HG03378 (cell line): ENCODE results near the gene GSAP.

Experiments used
- ATAC-seq: cut with Tn5 transposase; IDR thresholded peaks from one replicate; pipeline ENCODE4 v1.9.1; 2021; ENCODE audit warnings: mild to moderate bottlenecking, moderate library complexity; ENCODE audit not compliant: unreplicated experiment

The GSAP gene

DNA sequence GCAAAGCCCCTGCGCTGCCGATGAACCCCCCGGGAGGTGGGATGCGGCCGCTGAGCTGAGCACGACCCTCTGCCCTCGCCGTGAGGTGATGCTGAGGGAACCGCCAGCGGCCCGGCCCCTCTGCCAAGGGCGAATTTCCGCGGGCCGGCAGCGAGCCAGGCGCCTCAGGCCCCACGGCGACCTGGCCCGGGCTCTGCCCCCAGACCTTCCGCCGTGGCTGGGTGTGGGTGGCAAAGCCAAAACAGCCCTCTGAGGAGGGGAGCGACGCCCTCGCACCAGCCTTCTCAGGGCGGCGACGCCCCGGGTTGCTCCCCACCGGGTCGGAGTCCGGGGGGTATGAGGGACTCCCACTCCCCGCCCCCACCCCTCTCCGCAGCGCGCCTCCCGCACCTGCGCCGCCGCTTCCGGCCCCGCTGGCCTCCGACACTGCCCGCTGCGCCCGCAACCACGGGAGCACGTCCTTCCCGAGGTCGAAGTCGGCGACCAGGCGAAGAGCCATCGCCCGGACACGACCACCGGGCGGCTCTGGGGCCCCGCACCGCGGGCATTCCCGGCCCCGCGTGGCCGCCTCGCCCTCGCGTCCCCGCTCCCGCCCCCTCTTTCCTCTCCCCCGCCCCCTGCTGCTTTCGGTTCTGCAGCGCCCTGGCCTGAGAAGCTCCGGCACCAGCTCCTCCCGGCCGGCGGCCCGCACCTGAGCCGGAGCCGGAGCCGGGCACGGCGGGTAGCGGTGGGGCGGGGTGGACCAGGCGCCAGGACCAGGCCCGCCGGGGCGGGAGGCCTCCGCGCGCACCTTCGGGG lies at the start of gene GSAP:
Gene GSAP (minus strand): TSS at position 527 of the 798 bp plus-strand sequence. CDS start 28 bp downstream, at position 499.
- ATAC-seq: peak; percentile 37

DNA sequence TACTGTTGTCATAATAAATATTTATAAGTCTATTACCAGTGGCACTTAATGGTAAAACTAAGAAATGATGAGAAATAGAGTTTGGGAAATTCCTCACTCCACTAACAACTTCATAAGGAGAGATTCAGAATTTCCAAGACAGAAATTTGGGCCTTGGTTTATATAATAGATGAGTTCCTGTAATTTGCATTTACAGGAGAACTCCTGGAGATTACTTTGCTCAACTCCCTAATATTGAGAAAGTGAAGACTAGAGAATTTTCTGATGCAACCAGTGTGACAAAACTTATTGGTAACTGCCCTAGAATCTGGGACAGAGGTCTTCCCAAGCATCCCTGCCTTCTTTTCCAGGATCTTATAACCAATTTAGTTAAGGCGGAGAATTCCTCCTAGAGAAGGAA lies 49.1 kb upstream of the GSAP start:
- no peak for ATAC-seq

DNA sequence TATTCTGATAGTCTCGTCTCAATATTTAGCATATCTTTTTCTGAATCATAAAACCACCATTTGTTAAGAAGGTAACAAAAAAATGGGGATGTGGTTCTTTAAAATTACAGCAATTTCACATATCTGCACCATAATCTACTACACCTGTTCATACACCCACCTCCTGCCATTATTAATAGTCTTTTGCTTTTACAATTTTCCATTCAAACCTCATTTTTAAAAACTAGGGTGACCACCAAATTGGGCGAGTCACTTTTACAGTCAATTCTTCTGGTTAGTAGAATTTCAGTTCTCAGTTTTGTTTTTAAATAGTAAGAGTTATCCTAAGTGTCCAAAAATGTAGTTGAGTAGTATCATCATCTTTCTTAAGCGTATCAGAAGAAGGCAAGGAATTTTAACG lies 48.4 kb upstream of the GSAP start:
- ATAC-seq: peak; percentile 75

DNA sequence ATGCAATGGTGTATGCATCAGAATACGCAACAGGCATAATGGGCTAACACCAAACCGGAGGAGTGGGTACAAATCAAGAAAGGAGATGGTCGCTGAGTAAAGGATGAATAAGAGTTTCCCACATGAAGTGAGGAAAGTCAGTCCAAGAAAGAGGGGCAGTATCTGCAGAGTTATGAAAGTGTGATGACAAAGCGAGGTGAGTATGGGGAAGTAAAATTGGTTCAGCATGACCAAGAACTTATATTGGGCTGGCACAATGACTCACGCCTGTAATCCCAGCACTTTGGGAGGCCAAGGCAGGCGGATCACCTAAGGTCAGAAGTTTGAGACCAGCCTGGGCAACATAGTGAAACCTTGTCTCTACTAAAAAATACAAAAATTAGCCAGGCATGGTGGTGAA lies 47.5 kb upstream of the GSAP start:
- peak; percentile 56 for ATAC-seq

DNA sequence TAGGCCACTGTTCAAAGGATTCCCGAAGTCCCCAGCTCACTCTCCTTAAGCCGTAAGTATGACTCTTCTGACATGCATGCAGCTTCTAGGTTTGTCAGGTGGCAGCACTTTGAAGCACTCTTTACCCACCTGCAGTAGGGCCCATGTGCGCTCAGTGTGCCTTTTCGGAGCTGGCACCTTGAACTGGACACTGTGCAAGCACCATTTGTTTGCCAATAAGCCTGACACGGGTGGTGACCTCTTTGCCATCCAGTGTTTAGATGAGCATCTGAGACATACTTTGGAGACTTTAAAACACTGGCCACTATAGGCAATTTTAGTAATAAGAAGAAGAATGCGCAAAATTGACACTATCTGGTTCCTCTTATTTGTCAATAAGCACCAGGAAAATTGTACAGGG lies 45.7 kb upstream of the GSAP start:
- ATAC-seq: no peak

- no peak for ATAC-seq
Observed at GRCh38 chr7:77461246-77461645, 45.1 kb upstream of the GSAP start.

GRCh38 chr7:77460057-77460486 lies 43.9 kb upstream of the GSAP start:
- no peak for ATAC-seq

- no peak for ATAC-seq
Observed at GRCh38 chr7:77459311-77459726, 43.2 kb upstream of the GSAP start.

GRCh38 chr7:77458786-77459185 lies 42.6 kb upstream of the GSAP start:
- no peak for ATAC-seq

- no peak for ATAC-seq
Observed at GRCh38 chr7:77457779-77458178, 41.6 kb upstream of the GSAP start.

DNA sequence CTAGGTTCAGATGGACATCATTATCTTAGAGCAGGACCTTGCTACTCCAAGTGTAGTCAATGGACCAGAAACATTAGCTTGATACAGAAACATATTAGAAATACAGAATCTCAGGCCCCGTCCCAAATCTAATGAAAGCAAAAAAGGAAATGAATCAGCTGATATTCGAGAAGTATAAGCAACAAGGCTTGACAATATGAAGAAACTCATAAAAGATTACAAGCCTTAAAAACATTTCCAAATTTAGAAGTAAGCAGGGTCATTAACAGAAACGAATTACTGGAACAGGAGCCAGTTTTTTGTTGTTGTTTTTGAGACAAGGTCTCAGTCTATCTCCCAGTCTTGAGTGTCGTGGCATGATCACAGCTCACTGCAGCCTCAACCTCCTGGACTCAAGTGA lies 40.5 kb upstream of the GSAP start:
- ATAC-seq: no peak

GRCh38 chr7:77455321-77455720 lies 39.2 kb upstream of the GSAP start:
- ATAC-seq: no peak

GRCh38 chr7:77454802-77455201 lies 38.7 kb upstream of the GSAP start:
- ATAC-seq: no peak

GRCh38 chr7:77453531-77453930 lies 37.4 kb upstream of the GSAP start:
- ATAC-seq: no peak

GRCh38 chr7:77451950-77452349 lies 35.8 kb upstream of the GSAP start:
- peak; percentile 75 for ATAC-seq

- no peak for ATAC-seq
Observed at GRCh38 chr7:77450613-77451012, 34.5 kb upstream of the GSAP start.

DNA sequence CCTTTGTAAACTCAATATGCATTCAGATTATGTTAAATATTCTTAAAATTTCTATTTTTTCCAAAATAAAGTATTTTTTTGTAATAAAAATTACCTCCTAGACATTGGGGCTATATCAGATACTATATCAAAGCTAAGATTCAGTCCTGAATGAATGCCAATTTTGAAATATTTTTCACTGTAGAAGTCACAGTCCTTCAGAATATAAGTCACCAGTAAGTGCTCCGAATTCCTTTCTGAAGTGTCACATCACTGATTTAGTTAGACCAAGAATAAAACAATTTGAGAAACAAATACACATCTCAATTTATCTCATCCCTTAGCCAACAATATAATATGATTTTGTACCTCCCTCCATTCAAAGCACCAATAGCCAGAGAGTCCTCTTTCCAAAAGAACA lies 33.9 kb upstream of the GSAP start:
- no peak for ATAC-seq

DNA sequence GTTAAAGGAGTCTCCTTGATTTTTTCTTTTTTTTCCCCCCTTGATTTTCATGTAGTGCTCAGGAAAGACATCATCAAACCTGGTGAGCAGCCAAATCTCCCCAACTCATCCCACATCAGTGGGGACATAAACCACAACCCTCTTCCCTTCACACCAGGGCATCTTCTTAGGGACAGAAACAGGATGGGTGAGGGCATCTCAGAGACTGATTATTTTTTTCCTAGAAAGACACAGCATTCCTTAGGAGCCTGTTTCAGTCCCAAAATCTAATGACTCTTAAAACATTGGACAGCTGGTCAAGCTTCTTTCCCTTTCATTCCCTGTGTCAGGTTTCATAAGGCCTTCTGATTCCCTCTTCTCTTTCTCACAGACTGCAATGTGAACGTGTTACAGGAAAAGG lies 31.5 kb upstream of the GSAP start:
- no peak for ATAC-seq

- no peak for ATAC-seq
Observed at GRCh38 chr7:77444123-77444522, 28.0 kb upstream of the GSAP start.

GRCh38 chr7:77443042-77443441 lies 26.9 kb upstream of the GSAP start:
- ATAC-seq: no peak

- no peak for ATAC-seq
Observed at GRCh38 chr7:77442636-77443035, 26.5 kb upstream of the GSAP start.

DNA sequence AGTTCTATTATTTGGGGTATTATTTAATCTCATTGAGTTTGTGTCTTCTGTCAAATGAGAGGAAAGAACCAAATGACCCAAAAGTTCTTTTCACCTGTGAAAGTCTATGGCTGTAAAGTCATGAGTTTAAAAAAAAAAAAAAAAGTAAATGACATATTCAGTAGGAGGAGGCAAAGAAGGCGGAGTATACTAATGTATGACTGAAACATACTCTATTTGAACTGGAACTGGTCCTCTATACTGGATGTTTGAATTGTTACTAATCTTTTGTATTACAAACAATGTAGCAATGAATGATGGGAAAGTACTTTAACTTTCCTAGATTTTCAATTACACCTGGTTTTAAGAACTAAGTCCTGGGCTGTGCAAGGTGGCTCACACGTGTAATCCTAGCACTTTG lies 24.9 kb upstream of the GSAP start:
- no peak for ATAC-seq

GRCh38 chr7:77439572-77439971 lies 23.4 kb upstream of the GSAP start:
- no peak for ATAC-seq
